CD4-positive, alpha-beta T cell (primary cell): ENCODE results near the gene KDM4B. TPM values are rescaled to one million over a fixed set of nuclear protein-coding genes. Genes with fewer than 3 reads are reported as not detected.

Source experiments
- ATAC-seq: fragments of 200-7000 bp; cut with Tn5 transposase; one replicate; pipeline ENCODE4 v1.10.0; 2022; ENCODE audit warnings: mild to moderate bottlenecking; ENCODE audit not compliant: poor library complexity
- CTCF ChIA-PET: fragments of 350-600 bp; sonication (Branson Sonifier 250); formaldehyde crosslinking; loops from one replicate; lab custom pipeline; 2021; ENCODE audit warnings: antibody characterized with exemption, inconsistent platforms; lab: Charles Lee
- POLR2A ChIA-PET: fragments of 350-600 bp; sonication (Branson Sonifier 250); formaldehyde crosslinking; loops from one replicate; lab custom pipeline; 2021; ENCODE audit warnings: antibody characterized with exemption, inconsistent platforms; lab: Charles Lee
- DNase-seq, 14 experiments: peaks; one replicate each; pipeline ENCODE4 v3.0.0-alpha.2; 2013 to 2020; ENCODE audit warnings: mixed read lengths in 2 of 14
- H3K27ac ChIP-seq, 2 donors: one replicate each; pipeline versions ENCODE4 v1.5.1 to v1.7.0; 2013; ENCODE audit warnings: low read length in 2 of 2, low read depth in 1 of 2, mild to moderate bottlenecking in 1 of 2
- H3K27me3 ChIP-seq, 2 experiments: 1 replicate in 1 of 2; 2 replicates in 1 of 2; pipeline versions ENCODE4 v1.6.1 to v1.7.0; 2013; ENCODE audit warnings: low read length in 2 of 2, control low read depth in 1 of 2, mild to moderate bottlenecking in 1 of 2, moderate library complexity in 1 of 2; ENCODE audit not compliant: insufficient read depth in 2 of 2, control insufficient read depth in 1 of 2
- H3K36me3 ChIP-seq: one replicate; pipeline ENCODE4 v1.6.1; 2013; ENCODE audit warnings: low read length, control low read depth; ENCODE audit not compliant: insufficient read depth
- H3K4me1 ChIP-seq: one replicate; pipeline ENCODE4 v1.6.1; 2013; ENCODE audit warnings: low read length, control low read depth; ENCODE audit not compliant: insufficient read depth
- H3K4me3 ChIP-seq: one replicate; pipeline ENCODE4 v1.5.1; 2013; ENCODE audit warnings: mild to moderate bottlenecking, low read length, moderate library complexity
- H3K9me3 ChIP-seq, 2 experiments: 1 replicate in 1 of 2; 2 replicates in 1 of 2; pipeline versions ENCODE4 v1.6.1 to v1.7.0; 2013; ENCODE audit warnings: low read length in 2 of 2, mild to moderate bottlenecking in 2 of 2, control low read depth in 1 of 2, moderate library complexity in 1 of 2; ENCODE audit not compliant: control insufficient read depth in 1 of 2, insufficient read depth in 1 of 2
- H3K27ac Mint-ChIP-seq: one replicate; pipeline ENCODE4 v1.8.0; 2020; ENCODE audit warnings: mixed read lengths
- H3K27me3 Mint-ChIP-seq: one replicate; pipeline ENCODE4 v1.8.0; 2021; ENCODE audit warnings: mixed read lengths
- H3K36me3 Mint-ChIP-seq: one replicate; pipeline ENCODE4 v1.8.0; 2021; ENCODE audit warnings: low read depth, mixed read lengths
- H3K4me1 Mint-ChIP-seq: one replicate; pipeline ENCODE4 v1.8.0; 2021; ENCODE audit warnings: low read depth, mixed read lengths
- H3K4me3 Mint-ChIP-seq: one replicate; pipeline ENCODE4 v1.8.0; 2020; ENCODE audit warnings: mild to moderate bottlenecking, mixed read lengths
- H3K9me3 Mint-ChIP-seq: one replicate; pipeline ENCODE4 v1.8.0; 2020; ENCODE audit warnings: mixed read lengths
- intact Hi-C, 2 experiments: fragments of 100-400 bp; cut with DNase I in 1 of 2; cut with micrococcal nuclease in 1 of 2; formaldehyde crosslinking; loops; one replicate each; pipeline versions ENCODE4 v1.15.1 to v1.9.0; 2023 to 2025; cut with DNase I, micrococcal nuclease
- total RNA-seq, 174 experiments: library from RNA in 2 of 174; stranded (reverse) in 2 of 174; gene quantifications; one replicate each; pipeline ENCODE4 v1.2.3 and lab custom pipeline; 2021 to 2026
- TF ChIP-seq, protein P1 (sequence below): fragments of 200-600 bp; IDR thresholded peaks from one replicate; pipeline ENCODE4 v1.8.0; 2022; ENCODE audit warnings: antibody characterized with exemption, mild to moderate bottlenecking

The KDM4B gene
- total RNA-seq, 2 experiments from 2014 or later, result 41.8 to 42.5 TPM

DNA sequence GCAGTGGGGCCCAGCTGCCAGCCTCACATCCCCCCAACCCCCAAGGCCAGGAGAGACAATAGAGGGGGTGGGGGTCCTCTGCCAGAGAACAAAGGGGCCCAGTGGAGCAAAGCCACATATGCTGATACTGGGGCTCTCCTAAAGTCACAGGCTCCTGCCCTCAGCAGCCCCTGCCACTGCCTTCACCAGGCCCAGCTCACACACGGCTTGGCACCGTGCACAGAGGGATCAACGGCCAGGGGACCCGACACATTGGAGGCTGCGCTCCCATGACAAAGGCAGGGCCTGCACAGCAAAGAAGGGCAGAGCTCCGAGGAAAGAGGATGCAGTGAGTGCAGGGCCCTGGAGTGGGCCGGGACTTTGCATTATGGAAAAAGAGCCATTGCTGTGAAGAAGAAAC, 146.4 kb downstream of the KDM4B start:
- no peaks in the 10 kb centered on the region for H3K27me3 ChIP-seq
- H3K27ac Mint-ChIP-seq, result no peak overlapping the region
- TF ChIP-seq, protein P1, sequence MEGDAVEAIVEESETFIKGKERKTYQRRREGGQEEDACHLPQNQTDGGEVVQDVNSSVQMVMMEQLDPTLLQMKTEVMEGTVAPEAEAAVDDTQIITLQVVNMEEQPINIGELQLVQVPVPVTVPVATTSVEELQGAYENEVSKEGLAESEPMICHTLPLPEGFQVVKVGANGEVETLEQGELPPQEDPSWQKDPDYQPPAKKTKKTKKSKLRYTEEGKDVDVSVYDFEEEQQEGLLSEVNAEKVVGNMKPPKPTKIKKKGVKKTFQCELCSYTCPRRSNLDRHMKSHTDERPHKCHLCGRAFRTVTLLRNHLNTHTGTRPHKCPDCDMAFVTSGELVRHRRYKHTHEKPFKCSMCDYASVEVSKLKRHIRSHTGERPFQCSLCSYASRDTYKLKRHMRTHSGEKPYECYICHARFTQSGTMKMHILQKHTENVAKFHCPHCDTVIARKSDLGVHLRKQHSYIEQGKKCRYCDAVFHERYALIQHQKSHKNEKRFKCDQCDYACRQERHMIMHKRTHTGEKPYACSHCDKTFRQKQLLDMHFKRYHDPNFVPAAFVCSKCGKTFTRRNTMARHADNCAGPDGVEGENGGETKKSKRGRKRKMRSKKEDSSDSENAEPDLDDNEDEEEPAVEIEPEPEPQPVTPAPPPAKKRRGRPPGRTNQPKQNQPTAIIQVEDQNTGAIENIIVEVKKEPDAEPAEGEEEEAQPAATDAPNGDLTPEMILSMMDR, result no peak
- no peak for ATAC-seq
- peaks cover 25% of the 10 kb centered on the region for H3K36me3 ChIP-seq
- no peaks in the 10 kb centered on the region for H3K27me3 Mint-ChIP-seq
- ChIA-PET POLR2A (no interaction called here), CTCF (no interaction called here)
- no peaks in the 10 kb centered on the region for H3K4me1 ChIP-seq
- peaks cover 0 to 21% of the 10 kb centered on the region in 2 experiments for H3K9me3 ChIP-seq
- H3K4me3 ChIP-seq, result no peak overlapping the region
- peaks cover 2% of the 10 kb centered on the region for H3K9me3 Mint-ChIP-seq
- no peaks in the 10 kb centered on the region for H3K4me1 Mint-ChIP-seq
- H3K36me3 Mint-ChIP-seq, result peaks cover 52% of the 10 kb centered on the region
- intact Hi-C loops, result no loop called here
- H3K27ac ChIP-seq, result no peak overlapping the region
- no peak for DNase-seq
- no peak overlapping the region for H3K4me3 Mint-ChIP-seq

- ChIA-PET CTCF (no interaction called here), POLR2A (no interaction called here)
- intact Hi-C loops, result no loop called here
- Histone ChIP-seq H3K36me3 (peaks cover 28% of the 10 kb centered on the region), H3K4me1 (no peaks in the 10 kb centered on the region), H3K9me3 (peaks cover 0 to 21% of the 10 kb centered on the region in 2 experiments), H3K27me3 (no peaks in the 10 kb centered on the region), H3K27ac (no peak overlapping the region), H3K4me3 (no peak overlapping the region)
- ATAC-seq (no peak), DNase-seq (no peak)
- Mint-ChIP-seq H3K27me3 (no peaks in the 10 kb centered on the region), H3K4me3 (no peak overlapping the region), H3K27ac (no peak overlapping the region), H3K36me3 (peaks cover 52% of the 10 kb centered on the region), H3K9me3 (peaks cover 2% of the 10 kb centered on the region), H3K4me1 (no peaks in the 10 kb centered on the region)
- TF ChIP-seq, protein P1, result no peak
Observed at GRCh38 chr19:5115771-5116202, 146.9 kb downstream of the KDM4B start.

DNA sequence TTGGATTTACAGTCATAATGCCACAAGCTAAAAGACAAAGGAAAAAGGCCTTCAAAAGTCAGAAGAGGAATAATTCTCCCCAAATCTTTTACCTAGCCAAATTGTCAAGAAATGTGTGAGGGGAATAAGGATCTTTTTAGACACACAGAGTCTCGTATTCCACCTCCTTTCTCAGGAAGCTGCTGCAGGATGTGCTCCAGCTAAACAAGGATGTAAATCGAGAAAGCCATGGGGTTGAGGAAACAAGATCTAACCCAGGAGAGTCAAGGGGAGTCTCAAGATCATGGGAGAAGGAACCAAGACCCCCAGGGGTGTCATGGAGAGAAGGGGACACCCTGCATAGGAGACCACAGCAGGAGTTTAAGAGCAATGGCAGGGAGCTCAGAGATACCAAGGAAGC, 147.4 kb downstream of the KDM4B start:
- no peak for DNase-seq
- H3K27me3 ChIP-seq, result no peaks in the 10 kb centered on the region
- no peak overlapping the region for H3K27ac Mint-ChIP-seq
- TF ChIP-seq, protein P1, result no peak
- H3K4me1 Mint-ChIP-seq, result peaks cover 4% of the 10 kb centered on the region
- H3K4me1 ChIP-seq, result no peaks in the 10 kb centered on the region
- peaks cover 2% of the 10 kb centered on the region for H3K9me3 Mint-ChIP-seq
- POLR2A ChIA-PET, result no interaction called here
- peaks cover 0 to 21% of the 10 kb centered on the region in 2 experiments for H3K9me3 ChIP-seq
- H3K36me3 ChIP-seq, result peaks cover 25% of the 10 kb centered on the region
- no peaks in the 10 kb centered on the region for H3K27me3 Mint-ChIP-seq
- intact Hi-C loops, result no loop called here
- H3K4me3 ChIP-seq, result no peak overlapping the region
- no peak for ATAC-seq
- CTCF ChIA-PET, result no interaction called here
- peaks cover 56% of the 10 kb centered on the region for H3K36me3 Mint-ChIP-seq
- H3K4me3 Mint-ChIP-seq, result no peak overlapping the region
- H3K27ac ChIP-seq, result no peak overlapping the region
